GM19324 (cell line): ENCODE data around the gene EFCAB3.
"Not testable (repeated sequence)": the region's sequence is repeated elsewhere in the genome, so short reads cannot be mapped to it uniquely, and the experiment has no call there.

Experiments
- ATAC-seq: cut with Tn5 transposase; IDR thresholded peaks from one replicate; pipeline ENCODE4 v1.9.1; 2021; ENCODE audit warnings: mild to moderate bottlenecking, moderate library complexity; ENCODE audit not compliant: unreplicated experiment, low FRiP score

Gene EFCAB3

GRCh38 chr17:62458483-62458882 lies 78.1 kb downstream of the EFCAB3 start:
- peak; percentile 41 for ATAC-seq

- ATAC-seq, result not testable (repeated sequence)
These were observed 84.1 kb downstream of the EFCAB3 start for GRCh38 chr17:62464422-62464821.

- not testable (repeated sequence) for ATAC-seq
These were observed 84.9 kb downstream of the EFCAB3 start for GRCh38 chr17:62465271-62465670.
